ENCODE measurements around the gene CTSD. TPM values are rescaled to one million over a fixed set of nuclear protein-coding genes. Genes with fewer than 3 reads are reported as not detected.

The CTSD gene
- total RNA-seq, 1 donor from 2014 or later: 318 TPM

GRCh38 chr11:1778141-1778911, 14.6 kb upstream of the CTSD start:
- H3K36me3 Mint-ChIP-seq: no peaks in the 10 kb centered on the region
- peaks cover 4% of the 10 kb centered on the region for H3K4me1 Mint-ChIP-seq (ENCODE audit: unreplicated experiment)
- peaks cover 10% of the 10 kb centered on the region for H3K27me3 Mint-ChIP-seq
- no peak for DNase-seq (ENCODE audit: extremely low spot score, unreplicated experiment)
- no peaks in the 10 kb centered on the region for H3K9me3 Mint-ChIP-seq
- H3K4me3 Mint-ChIP-seq: no peak overlapping the region
- no peak overlapping the region for H3K27ac Mint-ChIP-seq
- TF ChIP-seq CTCF (conservative IDR thresholded peaks at IDR 0.05): no peak

GRCh38 chr11:1777737-1778136, 14.0 kb upstream of the CTSD start:
- Mint-ChIP-seq H3K9me3 (no peaks in the 10 kb centered on the region), H3K27ac (no peak overlapping the region), H3K4me3 (no peak overlapping the region), H3K27me3 (peaks cover 5% of the 10 kb centered on the region), H3K4me1 (ENCODE audit: unreplicated experiment) (no peaks in the 10 kb centered on the region), H3K36me3 (no peaks in the 10 kb centered on the region)
- no peak for DNase-seq (ENCODE audit: extremely low spot score, unreplicated experiment)
- TF ChIP-seq CTCF (conservative IDR thresholded peaks at IDR 0.05): no peak

GRCh38 chr11:1776944-1777715, 13.4 kb upstream of the CTSD start:
- TF ChIP-seq CTCF (conservative IDR thresholded peaks at IDR 0.05): no peak
- H3K36me3 Mint-ChIP-seq: no peaks in the 10 kb centered on the region
- H3K27me3 Mint-ChIP-seq: peaks cover 6% of the 10 kb centered on the region
- no peak for DNase-seq (ENCODE audit: extremely low spot score, unreplicated experiment)
- no peaks in the 10 kb centered on the region for H3K9me3 Mint-ChIP-seq
- no peak overlapping the region for H3K4me3 Mint-ChIP-seq
- no peak overlapping the region for H3K27ac Mint-ChIP-seq
- H3K4me1 Mint-ChIP-seq (ENCODE audit: unreplicated experiment): peaks cover 4% of the 10 kb centered on the region

GRCh38 chr11:1776331-1776851, 12.7 kb upstream of the CTSD start:
- Mint-ChIP-seq H3K27ac (no peak overlapping the region), H3K4me1 (ENCODE audit: unreplicated experiment) (peaks cover 8% of the 10 kb centered on the region), H3K9me3 (no peaks in the 10 kb centered on the region), H3K36me3 (no peaks in the 10 kb centered on the region), H3K27me3 (peaks cover 6% of the 10 kb centered on the region), H3K4me3 (no peak overlapping the region)
- no peak for TF ChIP-seq CTCF (conservative IDR thresholded peaks at IDR 0.05)
- DNase-seq (ENCODE audit: extremely low spot score, unreplicated experiment): no peak

- H3K27ac Mint-ChIP-seq: no peak overlapping the region
- H3K27me3 Mint-ChIP-seq: peaks cover 12% of the 10 kb centered on the region
- H3K9me3 Mint-ChIP-seq: peaks cover 5% of the 10 kb centered on the region
- H3K4me1 Mint-ChIP-seq (ENCODE audit: unreplicated experiment): peaks cover 8% of the 10 kb centered on the region
- no peak overlapping the region for H3K4me3 Mint-ChIP-seq
- no peaks in the 10 kb centered on the region for H3K36me3 Mint-ChIP-seq
- no peak for DNase-seq (ENCODE audit: extremely low spot score, unreplicated experiment)
- no peak for TF ChIP-seq CTCF (conservative IDR thresholded peaks at IDR 0.05)
Measured at GRCh38 chr11:1774886-1775285, 11.2 kb upstream of the CTSD start.

Data from type B pancreatic cell (in vitro differentiated cells).